Smooth muscle cell of the brain vasculature (primary cell): ENCODE data around the gene GCN1.
"Not testable (repeated sequence)": the region's sequence is repeated elsewhere in the genome, so short reads cannot be mapped to it uniquely, and the experiment has no call there.

ENCODE experiments used
- DNase-seq: peaks from one replicate; pipeline ENCODE4 v3.0.0-alpha.2; 2012; ENCODE audit warnings: low read depth, low spot score

GCN1 gene

DNA sequence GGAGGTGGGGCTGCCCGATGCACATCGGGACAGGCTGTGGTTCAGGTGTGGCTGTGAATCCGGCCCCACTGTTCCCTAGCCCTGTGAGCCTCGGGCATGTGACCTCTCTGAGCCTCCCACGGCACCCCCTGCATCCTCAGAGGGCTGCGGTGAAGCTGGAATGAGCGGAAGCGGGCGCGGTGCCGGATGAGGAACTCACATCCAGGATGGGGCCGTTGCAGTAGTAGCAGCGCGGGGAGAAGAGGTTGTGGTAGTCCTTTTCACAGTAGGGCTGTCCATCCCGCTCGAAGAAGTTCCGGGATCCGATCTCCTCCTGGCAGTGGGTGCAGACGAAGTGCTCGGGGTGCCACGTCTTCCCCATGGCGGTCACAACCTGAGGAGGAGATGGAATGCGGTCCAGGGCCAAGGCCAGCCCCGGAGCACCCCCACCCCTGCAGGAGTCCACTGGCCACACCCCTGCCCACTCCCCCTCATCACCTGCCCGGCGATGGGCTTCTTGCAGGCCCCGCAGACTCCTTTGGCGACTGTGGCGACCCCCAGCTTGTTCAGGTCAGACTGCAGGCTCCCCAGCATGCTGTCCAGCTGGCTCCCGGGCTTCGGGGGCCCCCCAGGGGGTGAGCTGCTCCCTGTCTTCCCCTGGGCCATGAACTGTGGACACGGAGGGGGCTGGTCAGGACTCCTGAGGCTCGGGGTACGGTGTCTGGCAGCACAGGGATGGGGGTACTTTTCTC is 20.3 kb upstream of the GCN1 start:
- no peak for DNase-seq

DNA sequence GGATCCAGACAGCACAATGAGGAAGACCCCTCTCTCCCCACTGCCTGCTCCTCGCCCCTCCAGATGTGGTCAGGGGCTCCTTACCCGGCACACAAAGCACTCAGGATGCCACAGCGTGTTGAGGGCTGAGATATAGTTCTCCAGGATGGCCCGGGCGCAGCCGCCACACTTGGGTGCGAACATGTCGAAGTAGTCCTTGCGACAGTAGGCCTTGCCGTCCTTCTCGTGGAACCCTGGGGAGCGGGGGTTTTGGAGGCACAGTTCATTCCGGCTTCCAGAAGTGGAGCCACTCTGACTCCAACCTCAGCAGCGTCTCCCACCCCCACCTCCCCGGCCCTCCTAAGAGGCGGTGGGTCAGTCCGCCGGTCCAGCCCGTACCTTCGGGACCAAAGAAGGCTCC is 19.2 kb upstream of the GCN1 start:
- DNase-seq, result no peak

DNA sequence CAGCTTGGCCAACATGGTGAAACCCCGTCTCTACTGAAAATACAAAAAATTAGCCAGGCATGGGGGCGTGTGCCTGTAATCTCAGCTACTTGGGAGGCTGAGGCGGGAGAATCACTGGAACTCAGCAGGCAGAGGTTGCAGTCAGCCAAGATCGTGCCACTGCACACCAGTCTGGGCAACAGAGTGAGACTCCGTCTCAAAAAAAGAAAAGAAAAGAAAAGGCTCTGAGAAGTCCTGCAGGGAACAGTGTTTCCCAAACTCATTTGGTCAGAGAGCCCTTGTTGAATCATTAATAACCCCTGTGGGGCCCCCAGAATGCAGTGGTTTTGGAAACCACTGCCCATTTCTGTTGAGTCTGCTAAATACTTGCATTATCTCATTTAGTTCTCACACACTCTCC is 18.7 kb upstream of the GCN1 start:
- DNase-seq, result not testable (repeated sequence)

DNA sequence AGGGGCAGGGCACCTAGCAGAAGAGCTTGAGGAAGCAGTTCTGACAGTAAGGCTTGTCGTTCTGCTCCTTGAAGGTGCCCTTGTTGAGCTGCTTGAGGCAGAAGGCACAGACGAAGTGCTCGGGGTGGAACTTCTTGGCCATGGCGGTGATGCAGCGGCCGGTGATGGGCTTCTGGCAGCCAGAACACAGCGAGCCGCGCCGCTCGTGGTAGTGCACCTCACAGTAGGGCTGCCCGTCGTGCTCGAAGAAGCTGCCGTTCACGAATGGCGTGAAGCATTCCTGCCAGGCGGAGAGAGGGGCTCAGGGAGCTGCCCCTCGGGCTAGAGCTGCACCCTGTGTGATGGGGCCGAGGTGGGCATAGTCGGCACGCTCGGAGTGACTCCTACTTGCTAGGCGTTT is 17.8 kb upstream of the GCN1 start:
- DNase-seq, result no peak

DNA sequence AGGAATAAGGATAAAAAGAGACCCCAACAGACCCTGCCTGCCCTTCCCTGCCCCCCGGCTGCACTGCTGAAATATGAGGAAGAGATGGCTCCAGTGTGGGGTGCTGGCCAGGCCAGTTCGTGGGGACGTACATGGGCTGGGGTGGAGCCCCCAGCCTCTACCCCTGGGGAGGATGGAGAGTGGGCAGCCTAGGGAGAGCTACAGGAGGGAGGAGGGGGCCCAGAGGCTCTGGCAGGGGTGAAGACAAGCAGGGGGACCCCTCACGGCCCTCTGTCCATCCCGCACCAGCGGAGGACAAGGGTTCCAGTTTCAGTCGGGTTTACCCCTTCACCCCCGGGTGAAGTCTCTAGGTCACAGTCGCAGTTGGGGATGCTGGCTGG is 17.4 kb upstream of the GCN1 start:
- DNase-seq, result no peak

DNA sequence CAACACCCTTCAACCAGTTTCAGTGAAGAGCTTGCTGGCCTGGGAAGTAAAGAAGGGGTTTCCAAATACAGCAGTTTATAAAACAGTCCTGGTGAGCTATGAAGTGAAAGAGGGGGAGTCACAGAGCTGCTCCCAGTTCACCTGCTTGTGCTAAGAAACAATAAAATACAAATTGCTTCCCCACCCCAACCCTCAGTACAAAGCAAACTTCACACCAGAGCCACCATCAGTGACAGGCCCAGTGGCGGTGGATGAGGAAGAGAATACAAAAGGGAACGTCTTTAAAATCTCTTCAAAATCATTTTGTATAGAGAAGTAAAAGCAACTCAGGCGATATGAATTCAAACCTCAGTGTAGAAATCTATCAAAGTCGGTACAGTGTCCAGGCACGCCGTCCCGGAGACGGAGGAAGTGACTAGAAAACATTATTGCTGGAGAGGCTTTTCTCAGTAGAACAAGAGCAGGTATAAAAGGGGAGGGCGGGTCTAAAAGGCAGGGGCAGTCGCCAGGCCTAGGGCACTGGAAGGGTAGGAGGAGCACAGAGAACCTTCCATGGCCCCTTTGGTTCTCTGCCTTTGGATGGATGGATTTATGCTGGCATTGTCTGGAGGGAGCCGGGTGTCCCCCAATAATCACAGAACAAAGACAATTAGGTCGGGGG is 16.9 kb upstream of the GCN1 start:
- no peak for DNase-seq

DNA sequence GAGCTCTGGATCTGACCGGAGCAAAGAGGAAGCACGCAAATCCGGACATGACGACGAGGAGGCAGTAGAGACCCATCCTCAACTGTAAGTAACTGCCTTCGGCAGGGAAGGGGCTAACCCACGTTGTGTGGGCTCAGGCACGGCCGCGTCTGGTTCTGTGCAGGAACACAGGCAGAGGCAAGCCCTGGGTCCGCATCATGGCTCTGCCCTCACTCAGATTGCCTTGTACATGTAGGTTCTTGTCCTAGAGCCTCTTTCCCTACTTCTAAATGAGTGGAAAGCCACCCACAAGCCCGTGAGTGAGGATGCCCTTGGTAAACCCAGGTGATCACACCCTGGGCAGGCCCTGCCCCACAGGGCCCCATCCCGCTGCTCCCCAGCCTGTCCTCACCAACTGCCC is 15.3 kb upstream of the GCN1 start:
- DNase-seq, result no peak

DNA sequence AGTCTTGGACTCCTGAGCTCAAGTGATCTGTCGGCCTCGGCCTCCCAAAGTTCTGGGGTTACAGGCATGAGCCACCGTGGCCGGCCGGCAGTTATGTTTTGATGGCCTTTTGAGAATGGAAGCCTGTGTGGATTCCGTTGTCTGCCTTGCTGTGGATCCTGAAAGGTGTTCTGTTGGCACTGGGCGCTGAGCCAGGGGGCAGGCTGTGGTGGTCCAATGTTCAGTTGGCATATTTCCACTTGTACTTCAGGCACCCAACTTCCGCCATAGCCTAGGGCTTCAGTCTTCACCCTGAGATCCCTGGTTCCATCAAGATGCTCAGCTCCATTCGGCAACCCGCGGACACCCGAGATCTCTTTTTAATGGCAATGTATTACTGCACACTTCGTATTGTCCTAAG is 12.7 kb upstream of the GCN1 start:
- DNase-seq, result no peak

DNA sequence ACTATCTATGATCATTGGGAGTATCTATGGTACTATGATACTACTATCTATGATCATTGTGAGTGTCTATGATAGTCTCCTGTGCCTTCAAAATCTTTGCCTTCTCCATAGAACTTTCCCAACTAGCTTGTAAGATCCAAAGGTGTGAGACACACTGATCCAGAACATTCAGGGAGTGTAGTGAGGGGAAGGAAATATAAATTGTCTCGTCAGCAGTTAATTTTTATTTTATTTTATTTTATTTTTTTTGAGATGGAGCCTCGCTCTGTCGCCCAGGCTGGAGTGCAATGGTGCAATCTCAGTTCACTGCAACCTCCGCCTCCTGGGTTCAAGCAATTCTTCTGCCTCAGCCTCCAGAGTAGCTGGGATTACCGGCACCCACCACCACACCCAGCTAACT is 12.3 kb upstream of the GCN1 start:
- not testable (repeated sequence) for DNase-seq

DNA sequence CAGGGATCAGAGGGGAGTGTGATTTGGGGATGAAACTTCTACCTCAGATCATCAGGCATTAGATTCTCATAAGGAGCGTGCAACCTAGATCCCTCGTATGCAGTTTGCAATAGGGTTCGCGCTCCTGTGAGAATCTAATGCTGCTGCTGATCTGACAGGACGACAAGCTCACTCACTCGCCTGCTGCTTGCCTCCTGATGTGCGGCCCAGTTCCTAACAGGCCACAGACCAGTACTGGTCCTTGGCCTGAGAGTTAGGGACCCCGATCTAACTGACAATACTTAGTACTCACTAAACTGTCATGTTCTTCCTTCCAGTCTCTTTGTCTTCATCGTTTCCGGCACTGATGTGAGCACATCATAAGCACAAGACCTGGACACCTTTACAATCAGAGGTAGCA is 11.7 kb upstream of the GCN1 start:
- no peak for DNase-seq

DNA sequence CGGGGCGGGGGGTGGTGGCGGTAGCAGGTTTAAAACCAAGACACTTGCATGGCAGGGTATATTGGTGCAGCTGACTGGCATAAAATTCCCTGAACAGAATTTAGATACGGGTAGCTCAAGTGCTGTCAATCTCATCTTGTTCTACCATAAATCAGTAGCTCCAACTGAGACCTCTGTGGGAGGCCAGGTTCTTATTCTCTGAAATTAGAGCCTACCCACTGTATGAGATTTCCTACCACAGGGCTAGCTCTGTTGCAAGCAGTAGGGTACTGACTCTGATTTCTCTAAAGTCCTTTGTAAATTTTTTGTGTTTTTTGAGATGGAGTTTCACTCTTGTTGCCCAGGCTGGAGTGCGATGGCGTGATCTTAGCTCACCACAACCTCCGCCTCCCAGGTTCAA is 9.7 kb upstream of the GCN1 start:
- no peak for DNase-seq

DNA sequence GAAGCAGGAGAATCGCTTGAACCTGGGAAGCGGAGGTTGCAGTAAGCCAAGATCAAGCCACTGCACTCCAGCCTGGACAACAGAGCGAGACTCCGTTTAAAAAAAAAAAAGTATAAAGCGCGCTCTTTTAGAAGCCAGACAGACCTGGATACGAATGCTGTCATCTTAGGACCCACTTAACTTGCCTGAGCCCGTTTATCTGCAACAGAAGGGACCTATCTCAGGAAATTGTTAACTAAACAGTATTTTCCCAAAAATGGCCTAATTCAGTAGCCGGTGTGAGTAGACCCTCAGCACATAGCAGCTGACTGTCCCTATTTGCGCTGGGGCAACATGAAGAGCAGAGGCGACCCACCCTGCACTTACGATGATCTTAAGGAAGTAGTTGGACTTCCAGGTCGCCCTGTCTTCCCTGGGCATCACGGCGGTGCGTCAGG is 5.9 kb upstream of the GCN1 start:
- DNase-seq, result no peak

DNA sequence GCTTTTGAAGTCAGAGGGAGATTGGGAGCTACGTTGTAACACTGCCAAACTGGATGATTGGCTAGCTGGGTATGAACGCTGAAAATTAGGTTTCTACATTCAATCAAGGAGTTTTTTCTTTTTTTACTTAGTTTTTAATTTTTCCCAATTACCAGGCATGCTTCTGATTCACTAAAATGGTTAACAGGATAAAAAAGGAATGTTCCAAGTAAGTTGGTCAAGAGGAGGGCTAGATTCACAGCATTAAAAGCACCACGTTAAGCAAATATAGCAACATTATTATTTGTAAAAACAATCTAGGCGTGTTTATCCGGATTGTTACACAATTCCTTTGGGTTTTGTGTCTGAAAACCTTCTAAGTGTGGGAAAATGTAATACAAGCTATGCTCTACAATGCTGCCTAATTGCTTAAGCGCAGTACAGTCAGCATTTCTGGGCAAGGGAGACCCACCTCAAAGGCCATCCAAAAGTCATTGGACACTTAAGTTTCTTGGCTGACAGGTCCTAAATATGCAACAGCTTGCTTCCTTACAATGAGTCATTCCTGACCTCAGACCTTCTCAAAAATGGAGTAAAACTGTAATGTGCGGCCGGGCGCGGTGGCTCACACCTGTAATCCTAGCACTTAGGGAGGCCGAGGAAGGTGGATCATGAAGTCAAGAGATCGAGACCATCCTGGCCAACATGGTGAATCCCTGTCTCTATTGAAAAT is 5.2 kb upstream of the GCN1 start:
- no peak for DNase-seq

DNA sequence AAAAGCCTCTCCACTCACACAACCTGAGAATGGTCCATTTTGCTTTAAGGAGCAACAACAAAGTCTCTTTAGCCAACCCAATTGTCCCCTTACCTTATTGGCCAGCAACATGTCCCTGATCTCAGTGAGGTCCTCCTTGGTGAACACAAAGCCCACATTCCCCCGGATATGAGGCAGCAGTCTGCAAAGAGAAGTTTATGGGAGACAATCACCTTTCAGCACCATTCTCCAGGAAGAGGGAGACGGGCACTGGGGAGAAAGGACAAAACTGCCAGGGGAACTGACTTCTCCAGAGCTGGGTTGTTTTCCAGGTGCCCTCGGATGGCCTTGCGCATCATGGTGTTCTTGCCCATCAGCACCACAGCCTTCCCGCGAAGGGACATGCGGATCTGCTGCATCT is 4.5 kb upstream of the GCN1 start:
- DNase-seq, result no peak

DNA sequence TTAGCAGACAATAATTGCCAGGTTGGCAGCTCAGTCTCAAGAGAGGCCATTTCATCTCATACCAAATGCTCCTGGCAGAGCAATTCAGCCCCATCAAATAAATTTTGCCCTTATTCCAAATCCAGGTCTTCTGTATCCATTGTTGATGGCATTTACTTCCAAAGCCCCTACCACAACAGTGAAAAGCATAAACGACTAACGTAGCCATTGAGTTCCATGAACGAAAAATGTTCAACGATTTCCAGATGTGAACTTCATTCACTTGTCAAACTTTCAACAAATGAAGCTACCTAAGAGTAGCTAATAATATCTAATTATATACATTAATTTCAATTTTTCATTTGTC is 3.0 kb upstream of the GCN1 start:
- DNase-seq, result no peak

DNA sequence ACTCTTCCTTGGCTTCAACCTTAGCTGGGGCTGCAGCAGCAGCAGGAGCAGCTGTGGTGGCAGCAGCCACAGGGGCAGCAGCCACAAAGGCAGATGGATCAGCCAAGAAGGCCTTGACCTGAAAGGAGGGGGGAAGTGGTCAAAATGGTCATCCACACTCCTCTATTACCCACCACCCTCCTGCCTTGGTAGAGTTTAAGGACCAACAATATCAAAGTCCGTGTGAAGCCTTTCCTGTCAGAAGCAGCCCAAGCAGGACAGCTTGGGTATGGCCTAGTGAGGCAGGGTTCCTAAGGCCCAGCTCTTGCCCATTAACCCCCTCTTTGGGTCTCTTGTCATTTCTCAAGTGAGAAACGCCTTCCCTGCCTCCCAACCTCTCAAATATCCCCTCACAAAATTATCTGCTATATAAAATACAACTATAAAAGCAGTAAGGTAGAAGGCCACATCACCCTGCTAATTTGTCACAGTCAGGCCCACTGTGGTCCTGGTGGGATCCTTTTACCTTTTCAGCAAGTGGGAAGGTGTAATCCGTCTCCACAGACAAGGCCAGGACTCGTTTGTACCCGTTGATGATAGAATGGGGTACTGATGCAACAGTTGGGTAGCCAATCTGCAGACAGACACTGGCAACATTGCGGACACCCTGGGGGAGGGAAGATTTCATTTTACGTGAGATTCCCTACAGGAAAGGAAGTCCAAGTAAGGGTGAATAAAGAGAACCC is 2.5 kb upstream of the GCN1 start:
- DNase-seq, result not testable (repeated sequence)

DNA sequence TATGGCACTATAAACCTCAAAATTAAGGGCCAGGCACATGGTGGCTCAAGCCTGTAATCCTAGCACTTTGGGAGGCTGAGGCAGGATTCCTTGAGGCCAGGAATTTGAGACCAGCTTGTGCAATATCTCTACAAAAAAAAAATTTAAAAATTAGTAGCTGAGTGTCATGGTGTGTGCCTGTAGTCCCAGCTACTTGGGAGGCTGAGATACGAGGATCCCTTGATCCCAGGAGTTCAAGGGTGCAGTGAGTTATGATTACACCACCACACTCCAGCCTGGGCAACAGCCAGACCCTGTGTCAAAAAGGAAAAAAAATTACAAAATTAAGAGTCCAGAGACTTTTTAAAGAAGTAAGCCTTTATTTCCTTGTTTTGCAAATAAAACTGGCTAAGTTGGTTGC is 1.8 kb upstream of the GCN1 start:
- DNase-seq, result no peak

DNA sequence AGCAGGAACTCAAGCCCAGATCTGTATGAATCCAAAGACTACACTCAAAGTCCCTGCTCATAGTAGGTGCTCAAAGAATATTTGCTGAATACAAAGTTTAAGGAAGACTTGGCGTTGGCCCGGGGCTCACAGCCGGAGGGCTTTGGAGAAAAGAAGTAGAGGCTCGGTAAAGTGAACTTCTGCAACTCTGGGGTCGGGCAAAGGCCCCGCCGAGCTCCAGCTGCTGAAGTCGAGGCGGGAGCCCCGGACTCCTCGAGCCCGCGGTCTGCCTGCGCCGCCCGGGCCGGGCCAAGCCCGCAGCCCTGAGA is 335 bp downstream of the GCN1 start:
- no peak for DNase-seq

DNA sequence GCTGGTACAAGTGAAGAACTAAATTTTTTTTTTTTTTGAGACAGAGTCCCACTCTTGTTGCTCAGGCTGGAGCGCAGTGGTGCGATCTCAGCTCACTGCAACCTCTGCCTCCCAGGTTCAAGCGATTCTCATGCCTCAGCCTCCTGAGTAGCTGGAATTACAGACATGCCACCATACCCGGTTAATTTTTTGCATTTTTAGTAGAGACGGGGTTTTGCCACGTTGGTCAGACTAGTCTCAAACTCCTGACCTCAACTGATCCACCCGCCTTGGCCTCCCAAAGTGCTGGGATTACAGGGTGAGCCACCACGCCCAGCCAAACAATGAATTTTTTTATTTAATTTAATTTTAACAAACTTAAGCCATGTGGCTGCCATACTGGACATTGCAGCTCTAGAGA is 1.2 kb downstream of the GCN1 start:
- DNase-seq, result not testable (repeated sequence)

DNA sequence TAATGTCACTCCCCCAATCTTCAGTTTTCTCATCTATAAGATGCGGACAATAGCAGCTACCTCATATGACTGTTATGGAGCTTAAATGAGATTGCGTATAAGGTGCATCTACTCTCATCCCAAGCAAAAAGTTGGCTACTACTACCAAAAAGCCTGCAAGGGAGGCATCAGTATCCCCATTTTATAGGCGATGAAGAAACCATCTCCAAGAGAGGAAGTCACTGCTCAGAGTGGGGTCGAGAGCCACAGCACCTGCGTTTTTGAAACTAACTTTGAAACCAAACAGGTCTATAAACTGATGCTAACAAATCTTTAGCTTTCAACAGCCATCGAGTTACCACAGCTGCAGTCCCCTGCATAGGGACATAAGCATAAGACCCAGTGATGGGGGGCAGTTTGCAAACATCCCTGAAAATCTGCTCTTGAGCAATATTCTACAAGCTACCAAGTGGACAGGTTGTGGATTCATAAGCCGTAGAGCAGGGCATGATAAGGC is 3.5 kb downstream of the GCN1 start:
- DNase-seq, result no peak

DNA sequence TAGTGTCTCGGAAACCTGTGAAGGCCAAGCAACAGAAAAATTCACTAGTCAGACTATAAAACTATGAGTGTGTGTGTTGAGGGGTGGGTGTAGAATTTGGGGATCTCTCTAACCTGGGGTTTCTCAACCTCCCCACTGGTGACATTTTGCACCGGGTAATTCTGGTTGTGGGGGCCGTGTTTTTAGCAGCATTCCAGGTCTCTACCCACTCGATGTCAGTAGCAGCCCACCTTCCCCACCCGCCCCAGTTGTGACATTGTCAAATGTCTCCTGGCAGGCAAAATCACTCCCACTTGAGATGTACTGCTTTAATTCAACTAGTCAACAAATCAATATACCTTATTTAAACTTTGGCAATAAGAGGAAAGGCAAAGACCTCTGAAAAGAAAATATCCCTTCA is 4.1 kb downstream of the GCN1 start:
- no peak for DNase-seq

DNA sequence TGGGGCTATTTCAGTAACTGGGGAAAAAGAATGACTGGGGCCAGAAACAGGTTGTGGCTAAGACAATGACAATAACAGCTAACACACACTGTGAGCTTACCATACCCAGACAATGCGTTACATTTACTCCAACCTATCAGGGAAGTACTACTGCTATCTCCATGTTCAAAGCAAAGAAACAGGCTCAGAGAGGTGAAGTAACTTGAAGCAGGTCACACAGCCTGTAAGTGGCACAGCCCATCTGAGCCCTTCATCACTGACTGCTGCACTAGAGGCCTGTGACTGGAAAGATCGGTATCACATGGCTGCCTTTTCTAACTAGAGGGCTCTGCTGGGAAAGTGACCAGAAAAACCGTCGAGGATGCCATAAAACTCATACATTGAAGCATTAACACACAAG is 7.9 kb downstream of the GCN1 start:
- no peak for DNase-seq
